HAP-1 (cell line): Measurements from ENCODE around the gene HOXD13.

ENCODE experiments used
- DNase-seq, 2 experiments: peaks; one replicate each; pipeline ENCODE4 v3.0.0-alpha.2; 2016 to 2020; ENCODE audit warnings: low spot score in 2 of 2
- H3K27me3 ChIP-seq: fragments of 250-450 bp; sonication (Bioruptor Pico); 2 replicates; pipeline ENCODE4 v1.5.1; 2020; ENCODE audit warnings: low read depth, mild to moderate bottlenecking, moderate library complexity
- H3K36me3 ChIP-seq: fragments of 250-450 bp; sonication (Bioruptor Pico); replicated peaks from 2 replicates; pipeline ENCODE4 v1.5.1; 2020; ENCODE audit warnings: mild to moderate bottlenecking
- H3K4me1 ChIP-seq: fragments of 250-450 bp; sonication (Bioruptor Pico); 2 replicates; pipeline ENCODE4 v1.5.1; 2020; ENCODE audit warnings: mild to moderate bottlenecking
- H3K4me3 ChIP-seq: fragments of 250-450 bp; sonication (Bioruptor Pico); 2 replicates; pipeline ENCODE4 v1.5.1; 2020; ENCODE audit warnings: mild to moderate bottlenecking, moderate library complexity
- H3K9me3 ChIP-seq: fragments of 250-450 bp; sonication (Bioruptor Pico); 2 replicates; pipeline ENCODE4 v1.5.1; 2020; ENCODE audit warnings: mild to moderate bottlenecking, moderate library complexity
- in situ Hi-C: fragments of 300-500 bp; cut with MboI; formaldehyde crosslinking; loops from 3 replicates; pipeline ENCODE4 v1.14.3; 2020; ENCODE audit warnings: low sequenced_read_pairs, inconsistent platforms, mixed read lengths

HOXD13 gene

DNA sequence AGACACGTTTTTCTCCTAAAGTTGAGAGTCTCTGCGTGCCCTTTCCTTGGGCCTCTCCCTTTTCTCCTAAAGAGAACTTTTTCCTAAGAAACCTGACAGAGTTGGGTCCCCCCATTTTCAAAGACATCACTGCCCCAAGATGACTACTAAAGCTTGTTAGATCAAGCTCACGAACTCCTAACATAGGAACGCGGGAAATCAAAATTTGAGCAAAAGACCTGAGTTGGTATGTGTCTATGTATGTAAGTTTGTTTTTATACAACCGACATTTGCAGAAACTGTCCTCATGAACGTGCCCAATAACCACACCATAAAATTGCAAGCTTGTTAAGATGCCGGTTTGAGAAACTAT lies 1.4 kb downstream of the HOXD13 start:
- H3K36me3 ChIP-seq, result no peaks in the 10 kb centered on the region
- in situ Hi-C loops, result loop anchor here (10.0 to 25.0 kb wide), 3 partner anchors 729 to 1382 kb away; no protein-coding TSS in a partner anchor
- H3K9me3 ChIP-seq, result no peaks in the 10 kb centered on the region
- no peak for DNase-seq
- peaks cover 30% of the 10 kb centered on the region for H3K4me1 ChIP-seq
- no peaks in the 10 kb centered on the region for H3K27me3 ChIP-seq
- H3K4me3 ChIP-seq, result peak overlapping the region; percentile 41

GRCh38 chr2:176094349-176094748 lies 1.8 kb downstream of the HOXD13 start:
- Histone ChIP-seq H3K4me3 (peak overlapping the region; percentile 41), H3K36me3 (no peaks in the 10 kb centered on the region), H3K4me1 (peaks cover 30% of the 10 kb centered on the region), H3K9me3 (no peaks in the 10 kb centered on the region), H3K27me3 (no peaks in the 10 kb centered on the region)
- no peak for DNase-seq
- in situ Hi-C loops, result loop anchor here (10.0 to 25.0 kb wide), 3 partner anchors 730 to 1382 kb away; no protein-coding TSS in a partner anchor

DNA sequence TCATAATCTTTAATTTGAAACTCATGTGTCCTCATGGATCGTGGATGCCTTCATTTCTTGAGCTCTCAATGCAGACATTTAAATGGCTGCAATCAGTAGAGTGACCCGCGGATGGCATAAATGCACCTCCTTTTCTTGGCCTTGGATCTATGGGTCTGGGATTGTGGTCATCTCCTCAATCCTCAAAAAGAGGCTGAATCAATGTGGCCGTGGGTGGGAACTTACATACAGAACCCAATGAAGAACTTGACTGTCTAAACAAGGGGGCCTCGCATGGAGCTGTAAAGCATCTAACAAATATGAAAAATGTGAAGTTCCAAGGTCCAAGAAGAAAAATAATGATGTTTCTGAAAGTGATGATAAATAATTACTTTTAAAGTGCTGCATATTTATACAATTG lies 2.9 kb downstream of the HOXD13 start:
- Histone ChIP-seq H3K4me1 (peaks cover 30% of the 10 kb centered on the region), H3K9me3 (no peaks in the 10 kb centered on the region), H3K36me3 (no peaks in the 10 kb centered on the region), H3K4me3 (no peak overlapping the region), H3K27me3 (no peaks in the 10 kb centered on the region)
- in situ Hi-C loops, result loop anchor here (5.0 to 25.0 kb wide), 4 partner anchors 408 to 1383 kb away; no protein-coding TSS in a partner anchor
- no peak for DNase-seq

DNA sequence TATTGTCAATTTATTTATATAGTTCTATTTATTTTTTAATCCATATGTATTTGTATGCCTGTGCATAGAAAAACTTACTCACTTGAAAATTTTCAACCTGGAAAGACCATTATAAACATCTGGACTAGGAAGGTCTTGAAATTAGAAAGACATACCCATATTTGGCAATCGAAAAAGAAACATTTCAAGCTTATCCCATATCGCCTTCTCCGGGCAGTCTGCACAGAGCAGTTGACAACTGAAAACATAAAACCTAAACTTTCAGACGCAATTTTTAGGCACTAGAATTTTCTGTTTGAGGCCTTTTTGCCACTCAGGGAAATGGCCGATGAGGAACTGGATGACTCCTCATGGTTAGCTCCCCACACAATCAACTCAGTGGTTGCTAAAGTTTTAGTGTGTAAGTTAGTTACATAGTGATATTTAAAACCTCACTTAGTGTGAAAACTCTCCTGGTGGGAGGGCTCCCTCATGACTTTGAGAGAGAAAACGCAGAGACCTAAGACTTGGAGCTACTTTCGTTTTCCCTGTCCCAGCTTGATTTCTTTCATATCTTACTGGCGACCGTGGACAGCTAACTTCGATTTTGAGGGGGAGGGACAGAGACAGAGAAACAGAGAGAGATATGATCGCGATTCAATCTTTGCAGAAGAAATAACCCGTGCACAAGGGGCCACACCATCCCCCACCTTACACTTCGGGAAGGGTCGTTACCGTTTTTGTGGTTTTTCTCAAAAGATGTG lies 3.9 kb downstream of the HOXD13 start:
- no peaks in the 10 kb centered on the region for H3K36me3 ChIP-seq
- H3K4me1 ChIP-seq, result peaks cover 30% of the 10 kb centered on the region
- H3K9me3 ChIP-seq, result no peaks in the 10 kb centered on the region
- in situ Hi-C loops, result loop anchor here (5.0 to 25.0 kb wide), 4 partner anchors 409 to 1384 kb away; no protein-coding TSS in a partner anchor
- DNase-seq, result peak; percentile 31 to 44
- H3K27me3 ChIP-seq, result no peaks in the 10 kb centered on the region
- peak overlapping the region; percentile 37 for H3K4me3 ChIP-seq

DNA sequence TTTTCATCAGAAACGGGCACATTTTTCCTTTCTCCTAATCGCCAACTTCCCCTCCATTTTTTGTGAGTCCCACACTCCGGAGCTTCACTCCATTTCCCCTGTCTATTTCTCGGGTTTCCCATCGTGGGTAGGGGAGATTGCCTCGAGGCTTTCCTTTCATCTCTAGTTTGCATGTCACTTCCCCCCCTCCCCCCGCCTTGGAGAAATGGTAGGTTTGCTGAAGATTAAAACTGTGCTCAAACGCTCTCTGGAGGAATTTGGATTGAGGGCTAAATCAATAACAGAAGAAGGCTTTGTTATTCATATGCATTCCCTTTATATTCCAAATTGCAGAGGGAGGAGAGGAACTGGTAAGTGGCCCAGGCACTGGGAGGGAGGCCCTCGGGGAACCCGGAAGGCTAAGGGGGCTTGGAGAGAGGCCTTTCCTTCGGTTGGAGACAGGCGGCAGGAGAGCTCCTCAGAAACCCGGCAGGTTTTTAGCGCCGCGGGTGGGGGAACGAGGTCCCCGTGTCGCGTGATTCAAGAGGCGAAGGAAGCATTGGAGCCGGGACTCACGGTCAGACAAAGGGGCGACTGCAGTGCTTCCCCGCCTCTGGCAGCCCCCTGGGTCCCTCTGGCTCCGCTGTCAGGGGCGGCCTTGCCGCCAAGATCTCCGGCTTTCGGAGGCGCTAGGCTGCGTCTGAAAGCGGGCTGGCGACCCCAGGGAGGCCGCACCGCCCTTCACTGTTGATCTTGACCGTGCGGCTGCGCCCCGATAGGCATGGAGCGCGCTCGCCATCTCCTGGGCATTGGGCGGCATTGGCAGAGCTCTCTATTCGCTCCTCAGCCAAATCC lies 4.7 kb downstream of the HOXD13 start:
- H3K4me1 ChIP-seq, result peaks cover 30% of the 10 kb centered on the region
- DNase-seq, result peak; percentile 93 to 99
- in situ Hi-C loops, result loop anchor here (5.0 to 25.0 kb wide), 4 partner anchors 410 to 1385 kb away; no protein-coding TSS in a partner anchor
- H3K27me3 ChIP-seq, result no peaks in the 10 kb centered on the region
- H3K36me3 ChIP-seq, result no peaks in the 10 kb centered on the region
- no peaks in the 10 kb centered on the region for H3K9me3 ChIP-seq
- H3K4me3 ChIP-seq, result peak overlapping the region; percentile 37

GRCh38 chr2:176097820-176098365 lies 5.4 kb downstream of the HOXD13 start:
- in situ Hi-C loops, result loop anchor here (5.0 to 25.0 kb wide), 4 partner anchors 411 to 1386 kb away; no protein-coding TSS in a partner anchor
- Histone ChIP-seq H3K27me3 (no peaks in the 10 kb centered on the region), H3K4me1 (peaks cover 30% of the 10 kb centered on the region), H3K4me3 (peak overlapping the region; percentile 37), H3K36me3 (no peaks in the 10 kb centered on the region), H3K9me3 (no peaks in the 10 kb centered on the region)
- no peak for DNase-seq

GRCh38 chr2:176098366-176099158 lies 6.0 kb downstream of the HOXD13 start:
- no peak for DNase-seq
- in situ Hi-C loops, result loop anchor here (5.0 to 25.0 kb wide), 4 partner anchors 411 to 1386 kb away; no protein-coding TSS in a partner anchor
- peaks cover 25% of the 10 kb centered on the region for H3K4me1 ChIP-seq
- no peak overlapping the region for H3K4me3 ChIP-seq
- H3K27me3 ChIP-seq, result no peaks in the 10 kb centered on the region
- no peaks in the 10 kb centered on the region for H3K9me3 ChIP-seq
- H3K36me3 ChIP-seq, result no peaks in the 10 kb centered on the region

- in situ Hi-C loops, result loop anchor here (5.0 to 25.0 kb wide), 4 partner anchors 412 to 1387 kb away; no protein-coding TSS in a partner anchor
- H3K4me3 ChIP-seq, result no peak overlapping the region
- no peaks in the 10 kb centered on the region for H3K9me3 ChIP-seq
- H3K27me3 ChIP-seq, result no peaks in the 10 kb centered on the region
- DNase-seq, result no peak
- H3K36me3 ChIP-seq, result no peaks in the 10 kb centered on the region
- peaks cover 20% of the 10 kb centered on the region for H3K4me1 ChIP-seq
These were observed 6.7 kb downstream of the HOXD13 start for GRCh38 chr2:176099159-176099727.

GRCh38 chr2:176099728-176100546 lies 7.4 kb downstream of the HOXD13 start, which contains the start of gene HOXD12:
TSS of gene HOXD12 (plus strand) at chr2:176099795. CDS start at chr2:176099802, 7 bp downstream.
- no peak for DNase-seq
- no peak within 1 kb of the TSS for H3K4me3 ChIP-seq
- no peaks in the 10 kb centered on the region for H3K27me3 ChIP-seq
- H3K4me1 ChIP-seq, result peaks cover 17% of the 10 kb centered on the region
- in situ Hi-C loops, result loop anchor here (5.0 to 25.0 kb wide), 4 partner anchors 413 to 1388 kb away; no protein-coding TSS in a partner anchor
- no peaks in the 10 kb centered on the region for H3K36me3 ChIP-seq
- H3K9me3 ChIP-seq, result no peaks in the 10 kb centered on the region

GRCh38 chr2:176100547-176101140 lies 8.1 kb downstream of the HOXD13 start:
- H3K4me1 ChIP-seq, result peaks cover 12% of the 10 kb centered on the region
- H3K36me3 ChIP-seq, result no peaks in the 10 kb centered on the region
- no peak overlapping the region for H3K4me3 ChIP-seq
- no peaks in the 10 kb centered on the region for H3K9me3 ChIP-seq
- no peaks in the 10 kb centered on the region for H3K27me3 ChIP-seq
- DNase-seq, result no peak
- in situ Hi-C loops, result no loop called here

DNA sequence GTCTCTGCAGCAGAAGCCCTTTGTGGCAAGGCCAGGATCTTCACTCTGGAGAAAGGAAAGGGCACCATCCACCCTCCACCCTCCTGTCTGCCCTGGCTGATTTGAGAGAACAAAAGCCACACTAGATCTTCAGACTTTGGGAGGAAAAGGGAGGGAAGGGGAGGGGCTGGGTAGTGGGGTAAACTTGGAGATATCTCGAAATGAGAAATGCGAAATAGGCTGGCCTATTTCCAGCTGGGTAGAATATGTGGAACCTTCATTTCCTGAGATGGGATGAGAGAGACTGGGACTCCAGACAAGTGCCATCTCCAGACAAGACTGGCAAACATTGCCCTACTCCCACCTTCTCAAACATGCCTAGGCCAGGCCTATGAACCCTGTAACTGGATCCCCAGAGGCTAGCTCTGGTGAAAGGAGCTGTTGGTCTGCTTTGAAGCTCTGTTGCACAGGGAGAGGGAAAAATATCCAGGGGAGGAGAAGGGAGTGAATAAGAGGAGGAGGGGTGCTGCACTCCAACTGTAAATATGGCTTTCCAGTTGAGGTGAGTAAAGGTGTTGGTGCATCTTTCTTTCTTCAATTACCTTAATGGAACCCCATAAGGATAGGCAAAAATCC lies 8.8 kb downstream of the HOXD13 start:
- H3K9me3 ChIP-seq, result no peaks in the 10 kb centered on the region
- no peak for DNase-seq
- no peaks in the 10 kb centered on the region for H3K27me3 ChIP-seq
- no peaks in the 10 kb centered on the region for H3K36me3 ChIP-seq
- peaks cover 5% of the 10 kb centered on the region for H3K4me1 ChIP-seq
- no peak overlapping the region for H3K4me3 ChIP-seq
- in situ Hi-C loops, result no loop called here
